Measurements from ENCODE around the gene YJU2.
"Not testable (repeated sequence)": the region's sequence is repeated elsewhere in the genome, so short reads cannot be mapped to it uniquely, and the experiment has no call there.

The YJU2 gene

GRCh38 chr19:4234862-4235201 is 12.0 kb upstream of the YJU2 start:
- no peak for DNase-seq
- H3K27me3 ChIP-seq (replicated peaks; ENCODE audit: insufficient read depth, low read length), result peaks cover 87% of the 10 kb centered on the region
- H2AFZ ChIP-seq (ENCODE audit: low read length), result no peak overlapping the region
- no peak for TF ChIP-seq EZH2phosphoT487 (IDR thresholded peaks at IDR 0.05; ENCODE audit: low read length)
- TF ChIP-seq EZH2 (optimal IDR thresholded peaks at IDR 0.05; ENCODE audit: low read depth, low read length), result no peak
- no peak for TF ChIP-seq CTCF (IDR thresholded peaks at IDR 0.05; ENCODE audit: low read length)
- H3K9ac ChIP-seq (ENCODE audit: low read length), result no peak overlapping the region
- H3F3A ChIP-seq (ENCODE audit: insufficient read depth, low read length), result no peaks in the 10 kb centered on the region
- H3K27ac ChIP-seq (ENCODE audit: low read length), result no peak overlapping the region
- no peaks in the 10 kb centered on the region for H3K4me1 ChIP-seq (ENCODE audit: low read length)
- H3K9me3 ChIP-seq (replicated peaks; ENCODE audit: insufficient read depth, low read length), result no peaks in the 10 kb centered on the region
- no peak overlapping the region for H3K4me3 ChIP-seq (ENCODE audit: low read length)
- H3K79me2 ChIP-seq (ENCODE audit: low read length), result no peaks in the 10 kb centered on the region
- H3K36me3 ChIP-seq (replicated peaks; ENCODE audit: insufficient read depth, low read length), result no peaks in the 10 kb centered on the region
- H4K20me1 ChIP-seq (ENCODE audit: insufficient read depth, low read length), result no peaks in the 10 kb centered on the region
- H3K9me2 ChIP-seq (replicated peaks; ENCODE audit: insufficient read depth, low read length), result no peaks in the 10 kb centered on the region
- H3K4me2 ChIP-seq (ENCODE audit: low read depth, low read length), result no peak overlapping the region

- H4K20me1 ChIP-seq (ENCODE audit: insufficient read depth, low read length); H3K4me2 ChIP-seq (ENCODE audit: low read depth, low read length); DNase-seq; H3K4me3 ChIP-seq (ENCODE audit: low read length); H3K9me2 ChIP-seq (replicated peaks; ENCODE audit: insufficient read depth, low read length); H3K27ac ChIP-seq (ENCODE audit: low read length); H3F3A ChIP-seq (ENCODE audit: insufficient read depth, low read length); H3K9ac ChIP-seq (ENCODE audit: low read length); H2AFZ ChIP-seq (ENCODE audit: low read length); H3K36me3 ChIP-seq (replicated peaks; ENCODE audit: insufficient read depth, low read length); H3K9me3 ChIP-seq (replicated peaks; ENCODE audit: insufficient read depth, low read length); H3K79me2 ChIP-seq (ENCODE audit: low read length); H3K4me1 ChIP-seq (ENCODE audit: low read length): not testable (repeated sequence)
- H3K27me3 ChIP-seq (replicated peaks; ENCODE audit: insufficient read depth, low read length), result peaks cover 71% of the 10 kb centered on the region
These were observed 9.4 kb upstream of the YJU2 start for GRCh38 chr19:4237510-4237909.

GRCh38 chr19:4238831-4239230 is 8.0 kb upstream of the YJU2 start:
- no peaks in the 10 kb centered on the region for H3K9me2 ChIP-seq (replicated peaks; ENCODE audit: insufficient read depth, low read length)
- H3K4me2 ChIP-seq (ENCODE audit: low read depth, low read length), result no peak overlapping the region
- no peaks in the 10 kb centered on the region for H4K20me1 ChIP-seq (ENCODE audit: insufficient read depth, low read length)
- no peaks in the 10 kb centered on the region for H3K79me2 ChIP-seq (ENCODE audit: low read length)
- TF ChIP-seq EZH2 (optimal IDR thresholded peaks at IDR 0.05; ENCODE audit: low read depth, low read length) (no peak), CTCF (IDR thresholded peaks at IDR 0.05; ENCODE audit: low read length) (no peak), EZH2phosphoT487 (IDR thresholded peaks at IDR 0.05; ENCODE audit: low read length) (no peak)
- no peak overlapping the region for H3K27ac ChIP-seq (ENCODE audit: low read length)
- 0 out of 2 replicates have a peak, but pooled peaks cover 8% of the 10 kb centered on the region for H3K4me1 ChIP-seq (ENCODE audit: low read length)
- H3K4me3 ChIP-seq (ENCODE audit: low read length), result no peak overlapping the region
- no peaks in the 10 kb centered on the region for H3K9me3 ChIP-seq (replicated peaks; ENCODE audit: insufficient read depth, low read length)
- DNase-seq, result no peak
- no peaks in the 10 kb centered on the region for H3K36me3 ChIP-seq (replicated peaks; ENCODE audit: insufficient read depth, low read length)
- peaks cover 5% of the 10 kb centered on the region; the same call in 1 of the 2 replicates for H3F3A ChIP-seq (ENCODE audit: insufficient read depth, low read length)
- H3K27me3 ChIP-seq (replicated peaks; ENCODE audit: insufficient read depth, low read length), result peaks cover 58% of the 10 kb centered on the region
- H2AFZ ChIP-seq (ENCODE audit: low read length), result no peak overlapping the region
- H3K9ac ChIP-seq (ENCODE audit: low read length), result no peak overlapping the region

GRCh38 chr19:4241824-4242430 is 5.0 kb upstream of the YJU2 start:
- no peak overlapping the region for H2AFZ ChIP-seq (ENCODE audit: low read length)
- no peaks in the 10 kb centered on the region for H4K20me1 ChIP-seq (ENCODE audit: insufficient read depth, low read length)
- H3K4me1 ChIP-seq (ENCODE audit: low read length), result peaks cover 13% of the 10 kb centered on the region; the same call in 1 of the 2 replicates
- peaks cover 31% of the 10 kb centered on the region for H3K27me3 ChIP-seq (replicated peaks; ENCODE audit: insufficient read depth, low read length)
- H3K36me3 ChIP-seq (replicated peaks; ENCODE audit: insufficient read depth, low read length), result no peaks in the 10 kb centered on the region
- H3K79me2 ChIP-seq (ENCODE audit: low read length), result no peaks in the 10 kb centered on the region
- DNase-seq, result no peak
- H3K4me3 ChIP-seq (ENCODE audit: low read length), result no peak overlapping the region
- H3K9me3 ChIP-seq (replicated peaks; ENCODE audit: insufficient read depth, low read length), result no peaks in the 10 kb centered on the region
- TF ChIP-seq CTCF (IDR thresholded peaks at IDR 0.05; ENCODE audit: low read length), result no peak
- TF ChIP-seq EZH2 (optimal IDR thresholded peaks at IDR 0.05; ENCODE audit: low read depth, low read length), result no peak
- no peak for TF ChIP-seq EZH2phosphoT487 (IDR thresholded peaks at IDR 0.05; ENCODE audit: low read length)
- no peak overlapping the region; the same call in 1 of the 2 replicates for H3K9ac ChIP-seq (ENCODE audit: low read length)
- peak overlapping the region; percentile 43 for H3K4me2 ChIP-seq (ENCODE audit: low read depth, low read length)
- peaks cover 5% of the 10 kb centered on the region; the same call in 1 of the 2 replicates for H3F3A ChIP-seq (ENCODE audit: insufficient read depth, low read length)
- no peaks in the 10 kb centered on the region for H3K9me2 ChIP-seq (replicated peaks; ENCODE audit: insufficient read depth, low read length)
- peak overlapping the region; percentile 51; the same call in 1 of the 2 replicates for H3K27ac ChIP-seq (ENCODE audit: low read length)

GRCh38 chr19:4245938-4246337 is 942 bp upstream of the YJU2 start:
- not testable (repeated sequence) for H3K9me2 ChIP-seq (replicated peaks; ENCODE audit: insufficient read depth, low read length); H3K27ac ChIP-seq (ENCODE audit: low read length); H3K27me3 ChIP-seq (replicated peaks; ENCODE audit: insufficient read depth, low read length); H3F3A ChIP-seq (ENCODE audit: insufficient read depth, low read length); H3K36me3 ChIP-seq (replicated peaks; ENCODE audit: insufficient read depth, low read length); H4K20me1 ChIP-seq (ENCODE audit: insufficient read depth, low read length); DNase-seq; H3K9ac ChIP-seq (ENCODE audit: low read length); H3K9me3 ChIP-seq (replicated peaks; ENCODE audit: insufficient read depth, low read length)
- H2AFZ ChIP-seq (ENCODE audit: low read length), result peak overlapping the region; percentile 95
- H3K4me2 ChIP-seq (ENCODE audit: low read depth, low read length), result peak overlapping the region; percentile 77; the same call in 1 of the 2 replicates
- peak overlapping the region; percentile 74; the same call in 1 of the 2 replicates for H3K4me3 ChIP-seq (ENCODE audit: low read length)
- peaks cover 21% of the 10 kb centered on the region; the same call in 1 of the 2 replicates for H3K4me1 ChIP-seq (ENCODE audit: low read length)
- peaks cover 23% of the 10 kb centered on the region for H3K79me2 ChIP-seq (ENCODE audit: low read length)
